ENCODE measurements around the gene ASPSCR1. TPM values are rescaled to one million over a fixed set of nuclear protein-coding genes. Genes with fewer than 3 reads are reported as not detected.

Gene ASPSCR1
- total RNA-seq, 1 donor from 2014 or later, result 35.6 TPM

- H3K27me3 Mint-ChIP-seq, result no peaks in the 10 kb centered on the region
- no peak for TF ChIP-seq CTCF (conservative IDR thresholded peaks at IDR 0.05)
- H3K9me3 Mint-ChIP-seq, result no peaks in the 10 kb centered on the region
- H3K27ac Mint-ChIP-seq, result no peak overlapping the region
- H3K4me3 Mint-ChIP-seq, result no peak overlapping the region
- no peak for DNase-seq (ENCODE audit: extremely low spot score, unreplicated experiment)
- H3K4me1 Mint-ChIP-seq (ENCODE audit: unreplicated experiment), result no peaks in the 10 kb centered on the region
- no peaks in the 10 kb centered on the region for H3K36me3 Mint-ChIP-seq
These were observed 78.7 kb downstream of the ASPSCR1 start for GRCh38 chr17:82055965-82056728.

- Mint-ChIP-seq H3K27me3 (no peaks in the 10 kb centered on the region), H3K9me3 (no peaks in the 10 kb centered on the region), H3K4me3 (no peak overlapping the region), H3K4me1 (ENCODE audit: unreplicated experiment) (no peaks in the 10 kb centered on the region), H3K36me3 (no peaks in the 10 kb centered on the region), H3K27ac (no peak overlapping the region)
- DNase-seq (ENCODE audit: extremely low spot score, unreplicated experiment), result no peak
- no peak for TF ChIP-seq CTCF (conservative IDR thresholded peaks at IDR 0.05)
These were observed 79.5 kb downstream of the ASPSCR1 start for GRCh38 chr17:82056729-82057621.

GRCh38 chr17:82058230-82058854 is 80.9 kb downstream of the ASPSCR1 start:
- DNase-seq (ENCODE audit: extremely low spot score, unreplicated experiment), result no peak
- no peak for TF ChIP-seq CTCF (conservative IDR thresholded peaks at IDR 0.05)
- Mint-ChIP-seq H3K4me1 (ENCODE audit: unreplicated experiment) (no peaks in the 10 kb centered on the region), H3K27me3 (no peaks in the 10 kb centered on the region), H3K36me3 (no peaks in the 10 kb centered on the region), H3K4me3 (no peak overlapping the region), H3K27ac (no peak overlapping the region), H3K9me3 (no peaks in the 10 kb centered on the region)

- no peaks in the 10 kb centered on the region for H3K4me1 Mint-ChIP-seq (ENCODE audit: unreplicated experiment)
- no peaks in the 10 kb centered on the region for H3K9me3 Mint-ChIP-seq
- H3K4me3 Mint-ChIP-seq, result no peak overlapping the region
- H3K27ac Mint-ChIP-seq, result no peak overlapping the region
- no peak for DNase-seq (ENCODE audit: extremely low spot score, unreplicated experiment)
- TF ChIP-seq CTCF (conservative IDR thresholded peaks at IDR 0.05), result no peak
- no peaks in the 10 kb centered on the region for H3K36me3 Mint-ChIP-seq
- H3K27me3 Mint-ChIP-seq, result no peaks in the 10 kb centered on the region
These were observed 81.4 kb downstream of the ASPSCR1 start for GRCh38 chr17:82058855-82059249.

- H3K27me3 Mint-ChIP-seq, result no peaks in the 10 kb centered on the region
- H3K4me1 Mint-ChIP-seq (ENCODE audit: unreplicated experiment), result no peaks in the 10 kb centered on the region
- no peaks in the 10 kb centered on the region for H3K36me3 Mint-ChIP-seq
- H3K4me3 Mint-ChIP-seq, result no peak overlapping the region
- DNase-seq (ENCODE audit: extremely low spot score, unreplicated experiment), result no peak
- no peak for TF ChIP-seq CTCF (conservative IDR thresholded peaks at IDR 0.05)
- no peak overlapping the region for H3K27ac Mint-ChIP-seq
- H3K9me3 Mint-ChIP-seq, result no peaks in the 10 kb centered on the region
These were observed 82.0 kb downstream of the ASPSCR1 start for GRCh38 chr17:82059272-82060000.

Measured in type B pancreatic cell (in vitro differentiated cells).